Bone marrow (tissue), 2 donors: Measurements from ENCODE around the gene CFAP92.

ENCODE experiments used
- DNase-seq, 2 donors: peaks; one replicate each; lab custom pipeline; 2025; lab: John Stamatoyannopoulos, UW

Gene CFAP92

DNA sequence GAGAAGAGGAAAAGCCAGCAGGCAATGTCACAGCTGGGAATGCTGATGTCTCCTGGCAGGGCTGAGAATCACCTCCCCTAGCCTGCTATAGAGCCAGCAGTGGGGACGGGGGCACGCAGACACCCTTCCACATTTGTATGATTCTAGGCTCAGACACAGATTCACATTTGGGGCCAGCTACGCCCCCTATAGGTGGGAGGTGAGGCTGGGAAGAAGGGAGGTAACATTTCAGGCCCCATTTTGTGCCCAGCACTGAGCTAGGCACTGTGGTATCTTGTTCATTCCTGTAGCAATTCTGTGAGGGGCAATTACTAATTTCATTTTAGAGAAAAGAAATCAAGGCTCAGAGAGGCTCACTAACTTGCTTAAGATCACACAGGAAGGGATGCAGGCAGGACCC is 130.3 kb downstream of the CFAP92 start:
- DNase-seq, result no peak

DNA sequence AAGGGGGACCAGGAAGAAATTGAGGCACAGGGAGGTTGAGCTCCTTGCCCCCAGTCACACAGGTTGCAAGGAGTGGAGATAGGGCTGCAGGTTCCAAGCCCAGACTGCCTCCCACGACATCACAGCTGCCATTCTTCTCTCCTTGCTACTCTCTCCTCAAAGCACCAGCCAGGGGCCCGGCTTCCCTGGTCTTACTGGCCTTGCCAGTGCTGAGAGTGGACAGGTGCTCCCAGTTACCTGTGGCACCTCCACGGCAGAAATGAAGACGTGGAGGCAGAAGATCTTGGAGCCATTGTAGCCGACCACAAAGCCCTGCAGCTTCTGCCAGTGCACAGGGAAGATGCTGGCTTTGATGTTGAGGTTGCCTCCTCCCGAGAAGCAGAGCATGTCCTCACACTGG is 132.4 kb downstream of the CFAP92 start:
- DNase-seq, result no peak
